Endothelial cell of umbilical vein (primary cell): ENCODE measurements around the gene ENO2. TPM values are rescaled to one million over a fixed set of nuclear protein-coding genes. Genes with fewer than 3 reads are reported as not detected.

Experiments
- BruUV-seq: library from RNA; stranded (reverse); fragments of 400-500 nt; replicated peaks from 2 replicates; lab custom pipeline; 2021; lab: Mats Ljungman, UMichigan
- CTCF ChIA-PET: fragments of 300-600, 350-600 bp; sonication (Branson Sonifier 250); formaldehyde crosslinking; loops from one replicate; lab custom pipeline; 2021; ENCODE audit warnings: antibody characterized with exemption, inconsistent platforms; lab: Charles Lee
- POLR2A ChIA-PET: fragments of 300-600, 350-600 bp; sonication (Branson Sonifier 250); formaldehyde crosslinking; loops from one replicate; lab custom pipeline; 2021; ENCODE audit warnings: antibody characterized with exemption, inconsistent platforms; lab: Charles Lee
- DNase-seq: peaks from one replicate; pipeline ENCODE4 v3.0.0-alpha.2; 2011; ENCODE audit warnings: low read depth, low spot score
- FAIRE-seq: peaks from 2 replicates; lab custom pipeline; 2011; peaks lifted over from hg19 to GRCh38; lab: Jason Lieb, UNC
- H2AFZ ChIP-seq: 2 replicates; pipeline ENCODE4 v1.6.0; 2012; ENCODE audit warnings: low read depth, low read length, control low read depth, inconsistent platforms
- H3K27ac ChIP-seq: 2 replicates; pipeline ENCODE4 v1.5.1; 2011; ENCODE audit warnings: low read depth, mild to moderate bottlenecking, control low read depth, low read length, moderate library complexity; ENCODE audit not compliant: insufficient read depth
- H3K27me3 ChIP-seq, 2 experiments: 2 replicates each; pipeline versions ENCODE4 v1.6.0 to v1.6.1; 2011; ENCODE audit warnings: low read length in 2 of 2, mixed read lengths in 1 of 2; ENCODE audit not compliant: control insufficient read depth in 2 of 2, insufficient read depth in 2 of 2
- H3K36me3 ChIP-seq, 2 experiments: 2 replicates in 1 of 2; 3 replicates in 1 of 2; pipeline ENCODE4 v1.5.1; 2011; ENCODE audit warnings: low read length in 2 of 2, mild to moderate bottlenecking in 1 of 2, moderate library complexity in 1 of 2; ENCODE audit not compliant: control insufficient read depth in 2 of 2, insufficient read depth in 2 of 2; ENCODE audit errors: extremely low read depth in 1 of 2
- H3K4me1 ChIP-seq: 3 replicates; pipeline ENCODE4 v1.5.1; 2011; ENCODE audit warnings: mild to moderate bottlenecking, low read length; ENCODE audit not compliant: control insufficient read depth, insufficient read depth; ENCODE audit errors: extremely low read depth
- H3K4me2 ChIP-seq: 2 replicates; pipeline ENCODE4 v1.6.1; 2011; ENCODE audit warnings: low read length, control low read depth, mixed read lengths; ENCODE audit not compliant: insufficient read depth
- H3K4me3 ChIP-seq, 3 experiments: fragments of 200-600 bp in 1 of 3; sonication (generic), shearing (Covaris generic) in 1 of 3; replicated peaks in 1 of 3; 2 replicates each; pipeline ENCODE4 v1.5.1; 2011 to 2016; ENCODE audit warnings: control low read depth in 3 of 3, low read length in 3 of 3, mild to moderate bottlenecking in 2 of 3, inconsistent platforms in 1 of 3, low read depth in 1 of 3, moderate library complexity in 1 of 3; ENCODE audit not compliant: insufficient read depth in 1 of 3
- H3K79me2 ChIP-seq: 2 replicates; pipeline ENCODE4 v1.6.0; 2012; ENCODE audit warnings: low read length, inconsistent platforms; ENCODE audit not compliant: control insufficient read depth, insufficient read depth
- H3K9ac ChIP-seq: replicated peaks from 2 replicates; pipeline ENCODE3; 2011; ENCODE audit warnings: low read length, control low read depth; ENCODE audit not compliant: insufficient read depth; ENCODE audit errors: extremely low read depth
- H3K9me1 ChIP-seq: replicated peaks from 3 replicates; pipeline ENCODE4 v1.6.0; 2011; ENCODE audit warnings: mild to moderate bottlenecking, low read length; ENCODE audit not compliant: control insufficient read depth, insufficient read depth; ENCODE audit errors: extremely low read depth
- H3K9me3 ChIP-seq: replicated peaks from 2 replicates; pipeline ENCODE4 v1.5.1; 2012; ENCODE audit warnings: low read length, inconsistent platforms; ENCODE audit not compliant: control insufficient read depth, insufficient read depth
- H4K20me1 ChIP-seq: replicated peaks from 2 replicates; pipeline ENCODE3; 2011; ENCODE audit warnings: mild to moderate bottlenecking, low read length; ENCODE audit not compliant: control insufficient read depth, insufficient read depth; ENCODE audit errors: extremely low read depth
- EZH2 ChIP-seq: IDR thresholded peaks from 2 replicates; pipeline ENCODE4 v1.6.1; 2012; ENCODE audit warnings: borderline replicate concordance, low read depth, mild to moderate bottlenecking, moderate library complexity, low read length, inconsistent platforms; ENCODE audit not compliant: severe bottlenecking
- FOS ChIP-seq: IDR thresholded peaks from 2 replicates; pipeline ENCODE4 v1.6.1; 2011; ENCODE audit warnings: mild to moderate bottlenecking, low read length, moderate library complexity, borderline replicate concordance; ENCODE audit not compliant: insufficient read depth
- GATA2 ChIP-seq: IDR thresholded peaks from 2 replicates; pipeline ENCODE4 v1.7.0; 2011; ENCODE audit warnings: low read depth, mild to moderate bottlenecking, moderate library complexity, mixed read lengths, low read length; ENCODE audit not compliant: insufficient read length, insufficient read depth
- JUN ChIP-seq: IDR thresholded peaks from 2 replicates; pipeline ENCODE4 v1.6.1; 2011; ENCODE audit warnings: borderline replicate concordance, low read depth; ENCODE audit not compliant: insufficient read length, insufficient read depth
- MYC ChIP-seq: IDR thresholded peaks from one replicate; pipeline ENCODE4 v1.6.1; 2011; ENCODE audit warnings: mild to moderate bottlenecking, low read depth, low read length
- POLR2A ChIP-seq: IDR thresholded peaks from 2 replicates; pipeline ENCODE4 v1.6.1; 2012; ENCODE audit warnings: low read depth, mild to moderate bottlenecking, control low read depth, low read length
- POLR2AphosphoS5 ChIP-seq: IDR thresholded peaks from 2 replicates; pipeline ENCODE4 v1.6.1; 2012; ENCODE audit warnings: low read depth, mild to moderate bottlenecking, control low read depth, low read length, moderate library complexity; ENCODE audit not compliant: insufficient read depth
- dilution Hi-C: fragments of 300-500 bp; cut with MboI; formaldehyde crosslinking; loops from one replicate; pipeline ENCODE4 v1.15.0; 2019; ENCODE audit warnings: low sequenced_read_pairs; ENCODE audit not compliant: extremely low pct_ligation_motif_present
- intact Hi-C: fragments of 100-400 bp; cut with micrococcal nuclease; formaldehyde crosslinking; loops from one replicate; pipeline ENCODE4 v1.10.0; 2022
- polyA plus RNA-seq, 4 experiments: library from polyadenylated mRNA; depleted of rRNA in 3 of 4; stranded (reverse) in 3 of 4; unstranded in 1 of 4; fragments of >200 nt; gene quantifications; 2 replicates each; pipeline versions ENCODE4 v1.2.1 to v1.2.3, GENCODE V29; 2011 to 2012; ENCODE audit warnings: missing spikeins in 1 of 4
- total RNA-seq: library from RNA; stranded (reverse); gene quantifications from 2 replicates; pipeline ENCODE4 v1.2.3, GENCODE V29; 2021
- TF ChIP-seq, protein P1 (sequence below), 2 donors: IDR thresholded peaks; 1 replicate in 1 of 2; 2 replicates in 1 of 2; pipeline ENCODE4 v1.5.1; 2011; ENCODE audit warnings: low read length in 2 of 2, mild to moderate bottlenecking in 2 of 2, moderate library complexity in 2 of 2, control low read depth in 1 of 2, inconsistent platforms in 1 of 2, low read depth in 1 of 2; ENCODE audit not compliant: insufficient read depth in 1 of 2; ENCODE audit errors: extremely low read depth in 1 of 2
- TF ChIP-seq, protein P2 (sequence below): IDR thresholded peaks from 2 replicates; pipeline ENCODE4 v1.6.1; 2011; ENCODE audit not compliant: insufficient read depth, insufficient read length

ENO2 gene
- total and polyA plus RNA-seq, 2 donors (not counting 3 experiments of a cell fraction or from before 2014, with no cell fraction given): 11.4 to 18.6 TPM

DNA sequence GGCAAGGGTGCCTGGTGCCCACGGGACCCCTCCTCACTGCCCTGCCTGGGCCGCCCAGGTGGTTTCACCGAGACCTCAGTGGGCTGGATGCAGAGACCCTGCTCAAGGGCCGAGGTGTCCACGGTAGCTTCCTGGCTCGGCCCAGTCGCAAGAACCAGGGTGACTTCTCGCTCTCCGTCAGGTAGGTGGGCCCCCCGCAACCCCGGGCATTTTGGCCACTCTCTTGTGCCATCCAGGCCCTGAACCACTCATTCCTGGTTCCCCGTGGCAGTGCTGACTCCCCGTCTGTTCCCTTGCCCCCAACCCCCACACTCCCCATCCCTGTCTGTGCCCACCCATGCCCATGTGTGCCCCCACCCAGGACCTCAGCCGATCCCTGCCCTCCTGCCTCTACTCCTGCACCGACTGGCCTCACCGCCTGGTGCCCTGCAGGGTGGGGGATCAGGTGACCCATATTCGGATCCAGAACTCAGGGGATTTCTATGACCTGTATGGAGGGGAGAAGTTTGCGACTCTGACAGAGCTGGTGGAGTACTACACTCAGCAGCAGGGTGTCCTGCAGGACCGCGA, 37.3 kb downstream of the ENO2 start:
- H3K36me3 ChIP-seq: no peaks in the 10 kb centered on the region
- no peak overlapping the region for H3K9ac ChIP-seq
- no peaks in the 10 kb centered on the region for H3K79me2 ChIP-seq
- dilution Hi-C loops: no loop called here
- no peaks in the 10 kb centered on the region for H3K9me1 ChIP-seq
- no peak for TF ChIP-seq GATA2
- TF ChIP-seq, protein P1, sequence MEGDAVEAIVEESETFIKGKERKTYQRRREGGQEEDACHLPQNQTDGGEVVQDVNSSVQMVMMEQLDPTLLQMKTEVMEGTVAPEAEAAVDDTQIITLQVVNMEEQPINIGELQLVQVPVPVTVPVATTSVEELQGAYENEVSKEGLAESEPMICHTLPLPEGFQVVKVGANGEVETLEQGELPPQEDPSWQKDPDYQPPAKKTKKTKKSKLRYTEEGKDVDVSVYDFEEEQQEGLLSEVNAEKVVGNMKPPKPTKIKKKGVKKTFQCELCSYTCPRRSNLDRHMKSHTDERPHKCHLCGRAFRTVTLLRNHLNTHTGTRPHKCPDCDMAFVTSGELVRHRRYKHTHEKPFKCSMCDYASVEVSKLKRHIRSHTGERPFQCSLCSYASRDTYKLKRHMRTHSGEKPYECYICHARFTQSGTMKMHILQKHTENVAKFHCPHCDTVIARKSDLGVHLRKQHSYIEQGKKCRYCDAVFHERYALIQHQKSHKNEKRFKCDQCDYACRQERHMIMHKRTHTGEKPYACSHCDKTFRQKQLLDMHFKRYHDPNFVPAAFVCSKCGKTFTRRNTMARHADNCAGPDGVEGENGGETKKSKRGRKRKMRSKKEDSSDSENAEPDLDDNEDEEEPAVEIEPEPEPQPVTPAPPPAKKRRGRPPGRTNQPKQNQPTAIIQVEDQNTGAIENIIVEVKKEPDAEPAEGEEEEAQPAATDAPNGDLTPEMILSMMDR (IDR thresholded peaks at IDR 0.05; ENCODE audit: extremely low read depth in 1 of 2, insufficient read depth in 1 of 2, low read depth in 1 of 2, low read length in 2 of 2): no peak
- TF ChIP-seq POLR2AphosphoS5: no peak
- no peak for TF ChIP-seq FOS
- no peak for TF ChIP-seq MYC
- no peak for TF ChIP-seq POLR2A
- no peak for TF ChIP-seq JUN
- TF ChIP-seq, protein P2, sequence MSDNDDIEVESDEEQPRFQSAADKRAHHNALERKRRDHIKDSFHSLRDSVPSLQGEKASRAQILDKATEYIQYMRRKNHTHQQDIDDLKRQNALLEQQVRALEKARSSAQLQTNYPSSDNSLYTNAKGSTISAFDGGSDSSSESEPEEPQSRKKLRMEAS: no peak
- TF ChIP-seq EZH2: no peak
- BruUV-seq: no TSS peak
- H4K20me1 ChIP-seq: no peaks in the 10 kb centered on the region
- H3K4me1 ChIP-seq: peaks cover 17% of the 10 kb centered on the region
- ChIA-PET CTCF (interaction anchor here (0.6 to 1.5 kb wide), 3 partner anchors 10 to 14 kb away, joined by 3 to 8 read pairs (median 5); no protein-coding TSS in a partner anchor), POLR2A (no interaction called here)
- no peak overlapping the region for H3K4me2 ChIP-seq
- no peak overlapping the region for H2AFZ ChIP-seq
- DNase-seq: no peak
- FAIRE-seq: no peak
- H3K27me3 ChIP-seq: no peaks in the 10 kb centered on the region
- no peak overlapping the region for H3K4me3 ChIP-seq
- no peaks in the 10 kb centered on the region for H3K9me3 ChIP-seq
- H3K27ac ChIP-seq: no peak overlapping the region
- intact Hi-C loops: no loop called here
